Lower lobe of right lung (tissue), 2 donors: ENCODE results near the gene KLK10. TPM values are rescaled to one million over a fixed set of nuclear protein-coding genes. Genes with fewer than 3 reads are reported as not detected.

Experiments
- ATAC-seq, 2 donors: fragments of 200-7000 bp; cut with Tn5 transposase; one replicate each; pipeline ENCODE4 v1.9.1; 2020 to 2022; ENCODE audit warnings: mild to moderate bottlenecking in 2 of 2, moderate library complexity in 2 of 2
- DNase-seq: peaks from one replicate; pipeline ENCODE4 v3.0.0-alpha.2; 2020
- H3K27ac ChIP-seq: fragments of 200-600 bp; one replicate; pipeline ENCODE4 v1.8.0; 2022
- H3K27me3 ChIP-seq: fragments of 200-600 bp; one replicate; pipeline ENCODE4 v1.8.0; 2022; ENCODE audit warnings: low read depth
- H3K36me3 ChIP-seq: fragments of 200-600 bp; one replicate; pipeline ENCODE4 v1.8.0; 2022; ENCODE audit warnings: mild to moderate bottlenecking
- H3K4me1 ChIP-seq: fragments of 200-600 bp; one replicate; pipeline ENCODE4 v1.8.0; 2022
- H3K4me3 ChIP-seq: fragments of 200-600 bp; one replicate; pipeline ENCODE4 v1.8.0; 2022; ENCODE audit warnings: mild to moderate bottlenecking
- H3K9me3 ChIP-seq: fragments of 200-600 bp; one replicate; pipeline ENCODE4 v1.8.0; 2022
- CTCF ChIP-seq: fragments of 200-600 bp; IDR thresholded peaks from one replicate; pipeline ENCODE4 v1.8.0; 2022; ENCODE audit warnings: antibody characterized with exemption, mild to moderate bottlenecking
- intact Hi-C: fragments of 100-400 bp; cut with DNase I; formaldehyde crosslinking; loops from one replicate; pipeline ENCODE4 v1.11.0; 2022
- total RNA-seq: library from RNA; stranded (reverse); fragmentation: NEBNext Ultra II Directional; extraction: Animal tissue kit (Norgen Biotek cat#: 25700); gene quantifications from one replicate; pipeline ENCODE4 v1.2.1, GENCODE V29; 2021
- donor health status: DM: no; HTN: yes; CAD: no; lungs with severe emphysema.

The KLK10 gene
- total RNA-seq, 1 donor from 2014 or later: 5.7 TPM

DNA sequence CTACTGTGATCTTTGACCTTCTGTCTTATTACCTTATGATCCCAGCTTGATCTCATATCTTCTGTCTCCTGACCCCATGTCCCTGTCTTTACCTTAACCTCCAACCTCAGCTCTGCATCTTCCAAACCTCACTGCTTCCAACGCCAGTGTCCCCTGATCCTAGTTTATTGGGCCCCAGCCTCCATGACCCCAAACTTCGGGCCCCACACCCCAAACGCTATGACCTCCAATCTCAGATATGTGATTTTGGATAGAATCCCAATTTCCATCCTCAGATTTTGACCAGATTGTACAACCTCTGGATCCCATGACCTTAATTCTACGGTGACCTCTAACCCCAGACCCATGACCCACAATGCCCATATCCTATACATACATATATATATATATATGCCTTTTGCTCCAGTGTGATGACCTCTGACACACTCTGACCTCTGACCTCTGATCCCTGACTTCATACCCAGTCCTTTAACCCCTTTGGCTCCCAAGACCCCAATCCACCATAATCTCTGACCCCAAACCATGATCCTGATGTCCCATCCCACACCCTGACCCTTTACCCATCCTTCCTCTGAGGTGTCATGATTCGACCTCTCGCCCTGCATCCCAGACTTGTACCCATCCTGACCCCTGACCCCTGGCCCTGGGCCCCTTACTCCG is 11.8 kb upstream of the KLK10 start:
- Histone ChIP-seq H3K4me3 (no peak overlapping the region), H3K27me3 (peaks cover 64% of the 10 kb centered on the region), H3K36me3 (no peaks in the 10 kb centered on the region), H3K4me1 (no peaks in the 10 kb centered on the region), H3K27ac (no peak overlapping the region), H3K9me3 (no peaks in the 10 kb centered on the region)
- ATAC-seq (no peak), DNase-seq (no peak)
- intact Hi-C loops: no loop called here
- no peak for TF ChIP-seq CTCF

GRCh38 chr19:51030631-51031030 is 11.1 kb upstream of the KLK10 start:
- TF ChIP-seq CTCF: no peak
- Histone ChIP-seq H3K27ac (no peak overlapping the region), H3K36me3 (no peaks in the 10 kb centered on the region), H3K4me3 (no peak overlapping the region), H3K27me3 (peaks cover 69% of the 10 kb centered on the region), H3K9me3 (no peaks in the 10 kb centered on the region), H3K4me1 (no peaks in the 10 kb centered on the region)
- intact Hi-C loops: no loop called here
- no peak for DNase-seq
- no peak for ATAC-seq

DNA sequence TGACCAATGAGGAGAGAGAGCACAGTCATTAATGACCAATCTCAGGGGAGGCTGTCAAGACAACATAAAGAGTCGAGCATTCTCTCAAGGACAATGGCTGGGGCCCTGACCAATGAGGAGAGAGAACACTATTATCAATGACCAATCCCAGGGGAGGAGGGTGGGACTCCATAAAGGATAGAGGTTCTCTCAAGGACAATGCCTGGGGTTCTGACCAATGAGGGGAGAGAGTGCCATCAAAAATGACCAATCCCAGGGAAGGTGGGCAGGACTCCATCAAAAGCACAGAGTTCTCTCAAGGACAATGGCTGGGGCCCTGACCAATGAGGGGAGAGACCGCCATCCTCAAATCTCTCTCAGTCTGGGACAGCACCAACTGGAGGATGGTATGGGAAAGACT is 10.2 kb upstream of the KLK10 start:
- DNase-seq: no peak
- Histone ChIP-seq H3K4me3 (no peak overlapping the region), H3K9me3 (no peaks in the 10 kb centered on the region), H3K4me1 (no peaks in the 10 kb centered on the region), H3K36me3 (no peaks in the 10 kb centered on the region), H3K27me3 (peaks cover 73% of the 10 kb centered on the region), H3K27ac (no peak overlapping the region)
- no peak for TF ChIP-seq CTCF
- ATAC-seq: no peak
- intact Hi-C loops: no loop called here

DNA sequence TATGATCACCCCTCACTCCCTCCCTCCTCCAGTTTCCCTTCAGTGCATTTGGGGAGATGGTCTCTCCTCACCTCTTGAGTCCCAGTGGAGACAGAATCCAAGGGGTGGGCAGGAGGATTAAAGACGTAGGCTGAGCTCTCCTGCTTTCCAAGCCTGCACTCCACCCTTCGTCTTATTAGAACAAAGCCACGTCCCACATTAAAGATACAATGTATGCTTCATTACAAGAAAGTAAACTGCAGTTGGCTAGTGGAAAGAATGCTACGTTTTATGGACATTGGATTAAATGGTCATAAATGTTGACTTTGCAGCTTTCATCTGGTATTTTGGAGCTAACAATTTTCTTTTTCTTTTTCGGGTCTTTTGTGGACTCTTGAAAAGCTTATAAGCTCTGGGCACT is 8.4 kb upstream of the KLK10 start:
- TF ChIP-seq CTCF: no peak
- no peaks in the 10 kb centered on the region for H3K36me3 ChIP-seq
- peaks cover 64% of the 10 kb centered on the region for H3K27me3 ChIP-seq
- H3K4me3 ChIP-seq: no peak overlapping the region
- no peak overlapping the region for H3K27ac ChIP-seq
- intact Hi-C loops: no loop called here
- no peaks in the 10 kb centered on the region for H3K9me3 ChIP-seq
- ATAC-seq (no peak), DNase-seq (no peak)
- no peaks in the 10 kb centered on the region for H3K4me1 ChIP-seq

GRCh38 chr19:51027126-51027806 is 7.8 kb upstream of the KLK10 start:
- Histone ChIP-seq H3K27ac (no peak overlapping the region), H3K9me3 (no peaks in the 10 kb centered on the region), H3K27me3 (peaks cover 67% of the 10 kb centered on the region), H3K4me3 (no peak overlapping the region), H3K36me3 (no peaks in the 10 kb centered on the region), H3K4me1 (no peaks in the 10 kb centered on the region)
- TF ChIP-seq CTCF: no peak
- no peak for DNase-seq
- intact Hi-C loops: no loop called here
- no peak for ATAC-seq
